ES-I3 (cell line): ENCODE data around the gene EPHB1.

Experiments used
- H3K36me3 ChIP-seq: 2 replicates; pipeline ENCODE4 v1.6.1; 2013; ENCODE audit warnings: mild to moderate bottlenecking, low read length, control low read depth, moderate library complexity; ENCODE audit not compliant: insufficient read depth
- H3K4me1 ChIP-seq: 2 replicates; pipeline ENCODE4 v1.6.1; 2013; ENCODE audit warnings: mild to moderate bottlenecking, control low read depth, low read length; ENCODE audit not compliant: insufficient read depth
- H3K9ac ChIP-seq: 2 replicates; pipeline ENCODE4 v1.6.1; 2013; ENCODE audit warnings: low read depth, mild to moderate bottlenecking, low read length, moderate library complexity
- H3K9me3 ChIP-seq: 2 replicates; pipeline ENCODE4 v1.6.1; 2013; ENCODE audit warnings: mild to moderate bottlenecking, low read length, moderate library complexity; ENCODE audit not compliant: control insufficient read depth, insufficient read depth

Gene EPHB1

GRCh38 chr3:135147657-135148056 lies 352.6 kb downstream of the EPHB1 start:
- Histone ChIP-seq H3K9ac (no peak overlapping the region), H3K36me3 (no peaks in the 10 kb centered on the region), H3K4me1 (no peaks in the 10 kb centered on the region), H3K9me3 (no peaks in the 10 kb centered on the region)

- H3K9ac ChIP-seq = no peak overlapping the region
- H3K9me3 ChIP-seq = no peaks in the 10 kb centered on the region
- no peaks in the 10 kb centered on the region for H3K36me3 ChIP-seq
- H3K4me1 ChIP-seq = no peaks in the 10 kb centered on the region
Measured at GRCh38 chr3:135148398-135149020, 353.4 kb downstream of the EPHB1 start.

- H3K9ac ChIP-seq = no peak overlapping the region
- H3K36me3 ChIP-seq = no peaks in the 10 kb centered on the region
- H3K9me3 ChIP-seq = no peaks in the 10 kb centered on the region
- H3K4me1 ChIP-seq = no peaks in the 10 kb centered on the region
Measured at GRCh38 chr3:135149707-135150681, 354.9 kb downstream of the EPHB1 start.

GRCh38 chr3:135154186-135154585 lies 359.1 kb downstream of the EPHB1 start:
- H3K36me3 ChIP-seq = no peaks in the 10 kb centered on the region
- H3K9me3 ChIP-seq = no peaks in the 10 kb centered on the region
- H3K9ac ChIP-seq = no peak overlapping the region
- 0 out of 2 replicates have a peak, but pooled peaks cover under 1% of the 10 kb centered on the region for H3K4me1 ChIP-seq

GRCh38 chr3:135155228-135155627 lies 360.2 kb downstream of the EPHB1 start:
- Histone ChIP-seq H3K9me3 (no peaks in the 10 kb centered on the region), H3K9ac (no peak overlapping the region), H3K4me1 (0 out of 2 replicates have a peak, but pooled peaks cover 6% of the 10 kb centered on the region), H3K36me3 (no peaks in the 10 kb centered on the region)

- Histone ChIP-seq H3K36me3 (no peaks in the 10 kb centered on the region), H3K9ac (no peak overlapping the region), H3K9me3 (no peaks in the 10 kb centered on the region), H3K4me1 (0 out of 2 replicates have a peak, but pooled peaks cover 6% of the 10 kb centered on the region)
Measured at GRCh38 chr3:135155791-135156190, 360.7 kb downstream of the EPHB1 start.

- H3K36me3 ChIP-seq = no peaks in the 10 kb centered on the region
- no peak overlapping the region for H3K9ac ChIP-seq
- H3K4me1 ChIP-seq = peaks cover 12% of the 10 kb centered on the region; the same call in 1 of the 2 replicates
- H3K9me3 ChIP-seq = no peaks in the 10 kb centered on the region
Measured at GRCh38 chr3:135157045-135157740, 362.1 kb downstream of the EPHB1 start.

GRCh38 chr3:135158520-135158919 lies 363.5 kb downstream of the EPHB1 start:
- H3K4me1 ChIP-seq = peaks cover 12% of the 10 kb centered on the region; the same call in 1 of the 2 replicates
- no peaks in the 10 kb centered on the region for H3K36me3 ChIP-seq
- no peak overlapping the region for H3K9ac ChIP-seq
- H3K9me3 ChIP-seq = no peaks in the 10 kb centered on the region

GRCh38 chr3:135159681-135160247 lies 364.7 kb downstream of the EPHB1 start:
- Histone ChIP-seq H3K9ac (no peak overlapping the region), H3K9me3 (no peaks in the 10 kb centered on the region), H3K36me3 (no peaks in the 10 kb centered on the region), H3K4me1 (peaks cover 12% of the 10 kb centered on the region; the same call in 1 of the 2 replicates)

GRCh38 chr3:135161425-135161824 lies 366.4 kb downstream of the EPHB1 start:
- H3K9me3 ChIP-seq = no peaks in the 10 kb centered on the region
- H3K9ac ChIP-seq = no peak overlapping the region
- peaks cover 12% of the 10 kb centered on the region; the same call in 1 of the 2 replicates for H3K4me1 ChIP-seq
- H3K36me3 ChIP-seq = no peaks in the 10 kb centered on the region

- no peaks in the 10 kb centered on the region for H3K36me3 ChIP-seq
- H3K4me1 ChIP-seq = peaks cover 12% of the 10 kb centered on the region; the same call in 1 of the 2 replicates
- no peaks in the 10 kb centered on the region for H3K9me3 ChIP-seq
- H3K9ac ChIP-seq = no peak overlapping the region
Measured at GRCh38 chr3:135163701-135164100, 368.6 kb downstream of the EPHB1 start.

- Histone ChIP-seq H3K9ac (no peak overlapping the region), H3K9me3 (no peaks in the 10 kb centered on the region), H3K36me3 (no peaks in the 10 kb centered on the region), H3K4me1 (peaks cover 6% of the 10 kb centered on the region; the same call in 1 of the 2 replicates)
Measured at GRCh38 chr3:135165260-135165659, 370.2 kb downstream of the EPHB1 start.

GRCh38 chr3:135166266-135166825 lies 371.3 kb downstream of the EPHB1 start:
- Histone ChIP-seq H3K9me3 (no peaks in the 10 kb centered on the region), H3K9ac (no peak overlapping the region), H3K36me3 (no peaks in the 10 kb centered on the region), H3K4me1 (peaks cover 12% of the 10 kb centered on the region; the same call in 1 of the 2 replicates)

- no peak overlapping the region for H3K9ac ChIP-seq
- no peaks in the 10 kb centered on the region for H3K9me3 ChIP-seq
- peaks cover 16% of the 10 kb centered on the region; the same call in 1 of the 2 replicates for H3K4me1 ChIP-seq
- H3K36me3 ChIP-seq = no peaks in the 10 kb centered on the region
Measured at GRCh38 chr3:135168822-135169221, 373.8 kb downstream of the EPHB1 start.
